HepG2 (cell line): ENCODE data around the gene CAPZB. TPM values are rescaled to one million over a fixed set of nuclear protein-coding genes. Genes with fewer than 3 reads are reported as not detected.
A peak's percentile ranks its signal among the peaks of the same experiment; 100 is the strongest.

ENCODE experiments used
- CENPBD1 ChIP-seq: sonication (generic); formaldehyde crosslinking; IDR thresholded peaks from 2 replicates; pipeline ENCODE4 v1.8.0; 2022; ENCODE audit warnings: missing genetic modification reagents, low read depth, mild to moderate bottlenecking, borderline replicate concordance
- DMAP1 ChIP-seq: IDR thresholded peaks from 2 replicates; pipeline ENCODE4 v1.6.1; 2016
- FOXA1 ChIP-seq, 2 experiments: fragments of 450-650 bp in 1 of 2; sonication (generic) in 1 of 2; formaldehyde crosslinking in 1 of 2; IDR thresholded peaks; 2 replicates each; pipeline versions ENCODE4 v1.4.0 to v1.6.1; 2016 to 2020; ENCODE audit warnings: missing genetic modification reagents in 1 of 2
- HINFP ChIP-seq: sonication (generic); formaldehyde crosslinking; IDR thresholded peaks from 2 replicates; pipeline ENCODE4 v1.4.0; 2020; ENCODE audit warnings: low read depth, mild to moderate bottlenecking, missing genetic modification reagents
- MTA1 ChIP-seq: sonication (generic); formaldehyde crosslinking; IDR thresholded peaks from 2 replicates; pipeline ENCODE4 v1.4.0; 2020; ENCODE audit warnings: missing genetic modification reagents, mild to moderate bottlenecking, borderline replicate concordance
- PAWR ChIP-seq: sonication (generic); formaldehyde crosslinking; IDR thresholded peaks from 2 replicates; pipeline ENCODE4 v1.4.0; 2020; ENCODE audit warnings: missing genetic modification reagents, mild to moderate bottlenecking, borderline replicate concordance
- PHF20 ChIP-seq: sonication (generic); formaldehyde crosslinking; IDR thresholded peaks from 2 replicates; pipeline ENCODE4 v1.5.0; 2020; ENCODE audit warnings: mild to moderate bottlenecking, missing genetic modification reagents
- POGK ChIP-seq: sonication (generic); formaldehyde crosslinking; conservative IDR thresholded peaks from 2 replicates; pipeline ENCODE4 v1.8.0; 2022; ENCODE audit warnings: mild to moderate bottlenecking, moderate library complexity, missing genetic modification reagents
- PRPF4 ChIP-seq: fragments of 200-400 bp; formaldehyde crosslinking; IDR thresholded peaks from 2 replicates; pipeline ENCODE4 v1.6.1; 2016; ENCODE audit warnings: low read length, low read depth; ENCODE audit not compliant: poor library complexity, severe bottlenecking
- SIN3A ChIP-seq: IDR thresholded peaks from 2 replicates; pipeline ENCODE4 v1.6.1; 2011; ENCODE audit warnings: low read depth, mild to moderate bottlenecking, control low read depth, low read length, borderline replicate concordance
- SMC3 ChIP-seq: IDR thresholded peaks from 2 replicates; pipeline ENCODE4 v1.6.1; 2011; ENCODE audit warnings: low read length, improper control_type of control experiment
- TEAD3 ChIP-seq: optimal IDR thresholded peaks from 2 replicates; pipeline ENCODE3; 2016; ENCODE audit warnings: borderline replicate concordance
- ZFX ChIP-seq: sonication (generic); formaldehyde crosslinking; IDR thresholded peaks from 2 replicates; pipeline ENCODE4 v1.4.0; 2020; ENCODE audit warnings: mild to moderate bottlenecking, low read depth, missing genetic modification reagents, moderate library complexity
- ZNF431 ChIP-seq: sonication (generic); formaldehyde crosslinking; IDR thresholded peaks from 2 replicates; pipeline ENCODE4 v1.9.0; 2022; ENCODE audit warnings: missing genetic modification reagents, low read depth, mild to moderate bottlenecking, borderline replicate concordance
- ZNF572 ChIP-seq: sonication (generic); formaldehyde crosslinking; IDR thresholded peaks from 2 replicates; pipeline ENCODE4 v1.5.1; 2020; ENCODE audit warnings: mild to moderate bottlenecking, missing genetic modification reagents
- ZNF770 ChIP-seq: sonication (generic); formaldehyde crosslinking; IDR thresholded peaks from 2 replicates; pipeline ENCODE4 v1.5.0; 2020; ENCODE audit warnings: mild to moderate bottlenecking, missing genetic modification reagents
- ZNF775 ChIP-seq: sonication (generic); formaldehyde crosslinking; IDR thresholded peaks from 2 replicates; pipeline ENCODE4 v1.4.0; 2020; ENCODE audit warnings: missing genetic modification reagents, mild to moderate bottlenecking, moderate library complexity, borderline replicate concordance
- ZUFSP ChIP-seq: sonication (generic); formaldehyde crosslinking; IDR thresholded peaks from 2 replicates; pipeline ENCODE4 v1.9.0; 2021; ENCODE audit warnings: missing genetic modification reagents, mild to moderate bottlenecking, borderline replicate concordance
- polyA plus RNA-seq, 8 experiments: library from polyadenylated mRNA; depleted of rRNA in 3 of 8; stranded (reverse) in 7 of 8; unstranded in 1 of 8; fragments of >200 nt; fragmentation: Illumina TruSeq in 4 of 8; extraction: Trizol in 4 of 8; gene quantifications; 2 replicates each; pipeline versions ENCODE4 v1.2.1 to v1.2.3, GENCODE V29; 2011 to 2016; ENCODE audit warnings: low read depth in 4 of 8, missing spikeins in 1 of 8, mixed read lengths in 1 of 8; ENCODE audit not compliant: insufficient read depth in 1 of 8
- total RNA-seq, 5 experiments: library from RNA; depleted of rRNA; stranded (reverse); fragments of >200 nt; fragmentation: Illumina TruSeq; extraction: Trizol; gene quantifications; 2 replicates each; pipeline ENCODE4 v1.2.3, GENCODE V29; 2016; ENCODE audit warnings: low read depth in 1 of 5

Gene CAPZB
- total and polyA plus RNA-seq, 2 of the 13 experiments (the other 11 are each of a cell fraction or from before 2014, with no cell fraction given), result 58.9 to 76.9 TPM

- TF ChIP-seq ZNF770 (CRISPR knock-in tag), result no peak
- no peak for TF ChIP-seq HINFP
- no peak for TF ChIP-seq ZNF572 (CRISPR knock-in tag)
- no peak for TF ChIP-seq ZFX (CRISPR knock-in tag)
- no peak for TF ChIP-seq SIN3A
- no peak for TF ChIP-seq ZUFSP (CRISPR knock-in tag)
- TF ChIP-seq POGK, result no peak
- no peak for TF ChIP-seq PAWR
- no peak for TF ChIP-seq CENPBD1
- TF ChIP-seq FOXA1 (IDR thresholded peaks at IDR 0.05), result no peak
- peak; percentile 86 for TF ChIP-seq FOXA1 (CRISPR knock-in tag; IDR thresholded peaks at IDR 0.05)
- no peak for TF ChIP-seq ZNF775
- no peak for TF ChIP-seq MTA1 (CRISPR knock-in tag)
- no peak for TF ChIP-seq PHF20 (CRISPR knock-in tag)
- TF ChIP-seq ZNF431 (CRISPR knock-in tag), result no peak
- no peak for TF ChIP-seq PRPF4
- no peak for TF ChIP-seq SMC3
- peak; percentile 53 for TF ChIP-seq TEAD3 (CRISPR knock-in tag)
- no peak; the same call in 1 of the 2 replicates for TF ChIP-seq DMAP1 (CRISPR knock-in tag)
Observed at GRCh38 chr1:19430121-19431068, 54.9 kb downstream of the CAPZB start (continued).
